HL-60 (cell line): ENCODE results near the gene MIB1.

Experiments
- DNase-seq, 2 experiments: peaks; one replicate each; pipeline ENCODE4 v3.0.0-alpha.2; 2010 to 2020; ENCODE audit warnings: low read depth in 1 of 2, low spot score in 1 of 2
- H3K27ac ChIP-seq: fragments of 250-450 bp; sonication (Bioruptor Pico); replicated peaks from 2 replicates; pipeline ENCODE4 v1.5.1; 2020; ENCODE audit warnings: mild to moderate bottlenecking, moderate library complexity
- H3K27me3 ChIP-seq: fragments of 250-450 bp; sonication (Bioruptor Pico); 2 replicates; pipeline ENCODE4 v1.5.1; 2021; ENCODE audit warnings: mild to moderate bottlenecking, moderate library complexity; ENCODE audit not compliant: insufficient read depth, poor library complexity, severe bottlenecking
- H3K4me3 ChIP-seq: replicated peaks from 2 replicates; pipeline ENCODE4 v1.5.1; 2011; ENCODE audit warnings: mild to moderate bottlenecking, control low read depth, low read length; ENCODE audit not compliant: insufficient read depth
- GABPA ChIP-seq: IDR thresholded peaks from 2 replicates; pipeline ENCODE4 v1.6.1; 2012; ENCODE audit warnings: low read depth
- POLR2AphosphoS5 ChIP-seq: IDR thresholded peaks from 2 replicates; pipeline ENCODE4 v1.6.1; 2012; ENCODE audit warnings: low read depth
- SPI1 ChIP-seq: IDR thresholded peaks from 2 replicates; pipeline ENCODE4 v1.6.1; 2012; ENCODE audit warnings: low read depth, mild to moderate bottlenecking, borderline replicate concordance
- TF ChIP-seq, protein P1 (sequence below): IDR thresholded peaks from 2 replicates; pipeline ENCODE4 v1.6.1; 2012; ENCODE audit warnings: low read depth; ENCODE audit not compliant: insufficient replicate concordance
- TF ChIP-seq, protein P2 (sequence below): IDR thresholded peaks from one replicate; pipeline ENCODE4 v1.5.1; 2011; ENCODE audit warnings: low read length, control low read depth, inconsistent platforms; ENCODE audit not compliant: insufficient read depth

The MIB1 gene

DNA sequence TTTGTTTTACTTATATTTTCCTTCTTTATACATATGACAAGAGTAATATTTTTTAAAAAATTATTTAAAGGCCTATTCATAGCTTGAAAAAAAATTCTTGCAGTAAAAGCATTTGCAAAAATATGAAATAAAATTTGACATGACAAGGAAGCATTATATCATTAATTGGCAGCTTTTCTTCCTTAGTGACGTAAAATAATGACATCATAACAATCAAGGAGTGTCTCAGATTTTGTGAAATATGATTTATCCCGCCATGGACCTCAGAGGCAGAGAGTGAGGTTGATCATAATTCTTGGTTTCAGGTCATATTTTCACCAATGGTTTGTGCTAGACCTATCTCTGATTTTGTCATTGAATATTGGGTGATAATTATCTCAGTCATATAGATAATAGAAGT is 176.0 kb downstream of the MIB1 start:
- H3K27me3 ChIP-seq = no peaks in the 10 kb centered on the region
- TF ChIP-seq SPI1 (no peak), GABPA (no peak), POLR2AphosphoS5 (no peak)
- TF ChIP-seq, protein P1, sequence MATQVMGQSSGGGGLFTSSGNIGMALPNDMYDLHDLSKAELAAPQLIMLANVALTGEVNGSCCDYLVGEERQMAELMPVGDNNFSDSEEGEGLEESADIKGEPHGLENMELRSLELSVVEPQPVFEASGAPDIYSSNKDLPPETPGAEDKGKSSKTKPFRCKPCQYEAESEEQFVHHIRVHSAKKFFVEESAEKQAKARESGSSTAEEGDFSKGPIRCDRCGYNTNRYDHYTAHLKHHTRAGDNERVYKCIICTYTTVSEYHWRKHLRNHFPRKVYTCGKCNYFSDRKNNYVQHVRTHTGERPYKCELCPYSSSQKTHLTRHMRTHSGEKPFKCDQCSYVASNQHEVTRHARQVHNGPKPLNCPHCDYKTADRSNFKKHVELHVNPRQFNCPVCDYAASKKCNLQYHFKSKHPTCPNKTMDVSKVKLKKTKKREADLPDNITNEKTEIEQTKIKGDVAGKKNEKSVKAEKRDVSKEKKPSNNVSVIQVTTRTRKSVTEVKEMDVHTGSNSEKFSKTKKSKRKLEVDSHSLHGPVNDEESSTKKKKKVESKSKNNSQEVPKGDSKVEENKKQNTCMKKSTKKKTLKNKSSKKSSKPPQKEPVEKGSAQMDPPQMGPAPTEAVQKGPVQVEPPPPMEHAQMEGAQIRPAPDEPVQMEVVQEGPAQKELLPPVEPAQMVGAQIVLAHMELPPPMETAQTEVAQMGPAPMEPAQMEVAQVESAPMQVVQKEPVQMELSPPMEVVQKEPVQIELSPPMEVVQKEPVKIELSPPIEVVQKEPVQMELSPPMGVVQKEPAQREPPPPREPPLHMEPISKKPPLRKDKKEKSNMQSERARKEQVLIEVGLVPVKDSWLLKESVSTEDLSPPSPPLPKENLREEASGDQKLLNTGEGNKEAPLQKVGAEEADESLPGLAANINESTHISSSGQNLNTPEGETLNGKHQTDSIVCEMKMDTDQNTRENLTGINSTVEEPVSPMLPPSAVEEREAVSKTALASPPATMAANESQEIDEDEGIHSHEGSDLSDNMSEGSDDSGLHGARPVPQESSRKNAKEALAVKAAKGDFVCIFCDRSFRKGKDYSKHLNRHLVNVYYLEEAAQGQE = no peak
- TF ChIP-seq, protein P2, sequence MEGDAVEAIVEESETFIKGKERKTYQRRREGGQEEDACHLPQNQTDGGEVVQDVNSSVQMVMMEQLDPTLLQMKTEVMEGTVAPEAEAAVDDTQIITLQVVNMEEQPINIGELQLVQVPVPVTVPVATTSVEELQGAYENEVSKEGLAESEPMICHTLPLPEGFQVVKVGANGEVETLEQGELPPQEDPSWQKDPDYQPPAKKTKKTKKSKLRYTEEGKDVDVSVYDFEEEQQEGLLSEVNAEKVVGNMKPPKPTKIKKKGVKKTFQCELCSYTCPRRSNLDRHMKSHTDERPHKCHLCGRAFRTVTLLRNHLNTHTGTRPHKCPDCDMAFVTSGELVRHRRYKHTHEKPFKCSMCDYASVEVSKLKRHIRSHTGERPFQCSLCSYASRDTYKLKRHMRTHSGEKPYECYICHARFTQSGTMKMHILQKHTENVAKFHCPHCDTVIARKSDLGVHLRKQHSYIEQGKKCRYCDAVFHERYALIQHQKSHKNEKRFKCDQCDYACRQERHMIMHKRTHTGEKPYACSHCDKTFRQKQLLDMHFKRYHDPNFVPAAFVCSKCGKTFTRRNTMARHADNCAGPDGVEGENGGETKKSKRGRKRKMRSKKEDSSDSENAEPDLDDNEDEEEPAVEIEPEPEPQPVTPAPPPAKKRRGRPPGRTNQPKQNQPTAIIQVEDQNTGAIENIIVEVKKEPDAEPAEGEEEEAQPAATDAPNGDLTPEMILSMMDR = no peak
- no peak overlapping the region for H3K27ac ChIP-seq
- no peak for DNase-seq
- H3K4me3 ChIP-seq = no peak overlapping the region

DNA sequence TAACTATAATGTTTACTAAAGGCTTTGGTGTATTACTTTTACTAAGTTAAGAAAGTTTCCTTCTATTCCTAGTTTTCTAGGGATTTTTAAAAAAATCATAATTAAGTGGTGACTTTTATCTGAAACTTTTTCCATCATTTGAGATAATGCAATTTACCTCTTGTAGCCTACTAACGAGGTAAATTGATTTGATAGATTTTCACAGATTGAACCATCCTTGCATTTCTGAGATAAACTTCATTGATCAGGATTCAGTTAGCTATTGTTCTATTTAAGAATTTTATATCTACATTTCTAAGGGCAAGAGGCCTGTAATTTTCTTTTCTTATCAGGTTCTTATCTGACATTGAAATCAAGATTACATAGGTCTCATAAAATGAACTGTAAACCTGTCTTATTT is 178.1 kb downstream of the MIB1 start:
- H3K4me3 ChIP-seq = no peak overlapping the region
- no peaks in the 10 kb centered on the region for H3K27me3 ChIP-seq
- no peak for DNase-seq
- no peak overlapping the region for H3K27ac ChIP-seq
- TF ChIP-seq GABPA (no peak), POLR2AphosphoS5 (no peak), SPI1 (no peak)
- TF ChIP-seq, protein P1 = no peak
- TF ChIP-seq, protein P2 = no peak
